Sigmoid colon (tissue), 7 donors: Measurements from ENCODE around the gene ANKLE2. TPM values are rescaled to one million over a fixed set of nuclear protein-coding genes. Genes with fewer than 3 reads are reported as not detected.
"Not testable (repeated sequence)": the region's sequence is repeated elsewhere in the genome, so short reads cannot be mapped to it uniquely, and the experiment has no call there.

Source experiments
- DNase-seq: peaks from one replicate; pipeline ENCODE4 v3.0.0-alpha.2; 2019
- H3K27ac ChIP-seq, 4 donors: fragments of 200-600 bp; sonication (generic); one replicate each; pipeline ENCODE4 v1.5.1; 2016 to 2019; ENCODE audit warnings: mild to moderate bottlenecking in 1 of 4
- H3K27me3 ChIP-seq, 3 donors: fragments of 200-600 bp; sonication (generic); one replicate each; pipeline ENCODE4 v1.5.1; 2019; ENCODE audit warnings: mild to moderate bottlenecking in 1 of 3
- H3K36me3 ChIP-seq, 4 donors: fragments of 200-600 bp; sonication (generic); one replicate each; pipeline ENCODE4 v1.5.1; 2016 to 2019
- H3K4me1 ChIP-seq, 4 donors: fragments of 200-600 bp; sonication (generic); one replicate each; pipeline ENCODE4 v1.5.1; 2017 to 2019
- H3K4me3 ChIP-seq, 4 donors: fragments of 200-600 bp; sonication (generic); one replicate each; pipeline ENCODE4 v1.5.1; 2017 to 2019; ENCODE audit warnings: mild to moderate bottlenecking in 2 of 4, moderate library complexity in 1 of 4
- H3K9me3 ChIP-seq, 4 donors: fragments of 200-600 bp in 3 of 4; sonication (generic) in 3 of 4; one replicate each; pipeline versions ENCODE4 v1.5.1 to v1.6.1; 2013 to 2019
- CTCF ChIP-seq, 4 experiments: fragments of 450-650 bp in 3 of 4; fragments of 200-600 bp in 1 of 4; IDR thresholded peaks; one replicate each; pipeline ENCODE4 v1.5.1; 2016 to 2019; ENCODE audit warnings: antibody characterized with exemption in 4 of 4, mild to moderate bottlenecking in 3 of 4, moderate library complexity in 2 of 4
- EP300 ChIP-seq, 4 donors: sonication (generic); formaldehyde crosslinking; IDR thresholded peaks; one replicate each; pipeline ENCODE4 v1.6.1; 2017; ENCODE audit warnings: antibody characterized with exemption in 4 of 4
- POLR2A ChIP-seq, 2 donors: fragments of 450-650 bp; IDR thresholded peaks; one replicate each; pipeline ENCODE4 v1.6.1; 2016; ENCODE audit warnings: antibody characterized with exemption in 2 of 2, mild to moderate bottlenecking in 2 of 2, moderate library complexity in 2 of 2
- POLR2AphosphoS5 ChIP-seq, 4 donors: sonication (generic); formaldehyde crosslinking; IDR thresholded peaks; one replicate each; pipeline ENCODE4 v1.6.1; 2017; ENCODE audit warnings: antibody characterized with exemption in 4 of 4
- WGBS, 2 donors: extraction: QIAGEN DNeasy Blood & Tissue Kit; methylation state at CpG; one replicate each; pipeline ENCODE4 v1.1.7; 2013; 5-methylcytosine and 5-hydroxymethylcytosine counted together
- intact Hi-C: fragments of 100-400 bp; cut with DNase I; formaldehyde crosslinking; loops from one replicate; pipeline ENCODE4 v1.15.1; 2023
- polyA plus RNA-seq, 3 donors: library from polyadenylated mRNA; stranded (reverse); fragments of 200-250 nt; gene quantifications; one replicate each; pipeline ENCODE4 v1.2.3, GENCODE V29; 2013
- total RNA-seq, 4 donors: library from RNA; depleted of rRNA; stranded (reverse); fragments of >200 nt; gene quantifications; one replicate each; pipeline ENCODE4 v1.1.0, GENCODE V29; 2016
- donor health status: healthy with polysubstance abuse.
- donor health status: Bipolar disorder and iron deficiency.
- donor health status: healthy.

Gene ANKLE2
- total RNA-seq (10 to 100 TPM; 32.9 to 58.4 (median 38.3) TPM), polyA plus RNA-seq (10 to 100 TPM in 1 of 3 donors, 1 to 10 TPM in 2; 7.2 to 35.9 (median 8.4) TPM)

GRCh38 chr12:132761032-132761920 is at the start of gene ANKLE2:
TSS of gene ANKLE2 (minus strand) at chr12:132761832. CDS start at chr12:132761798, 34 bp downstream.
- Histone ChIP-seq H3K27ac (peak within 1 kb of the TSS; percentile 90 to 99 (median 96)), H3K4me3 (peak within 1 kb of the TSS; percentile 80 to 100 (median 94)), H3K4me1 (peaks cover 0 to 30% (median 27%) of the 10 kb centered on the region in 4 donors), H3K27me3 (no peaks in the 10 kb centered on the region), H3K9me3 (no peaks in the 10 kb centered on the region), H3K36me3 (peaks cover 0 to 23% (median 2%) of the 10 kb centered on the region in 4 donors)
- intact Hi-C loops, result loop anchor here (5.0 kb wide), 2 partner anchors 66 to 146 kb away; partner anchors contain the start of gene GOLGA3
- peak; percentile 78 for DNase-seq
- TF ChIP-seq POLR2AphosphoS5 (IDR thresholded peaks at IDR 0.05) (no peak), POLR2A (IDR thresholded peaks at IDR 0.05) (no peak), CTCF (IDR thresholded peaks at IDR 0.05) (no peak), EP300 (IDR thresholded peaks at IDR 0.05) (no peak)
- WGBS, 2 donors, result 1% methylated on average over 97 of the region's 97 CpGs

DNA sequence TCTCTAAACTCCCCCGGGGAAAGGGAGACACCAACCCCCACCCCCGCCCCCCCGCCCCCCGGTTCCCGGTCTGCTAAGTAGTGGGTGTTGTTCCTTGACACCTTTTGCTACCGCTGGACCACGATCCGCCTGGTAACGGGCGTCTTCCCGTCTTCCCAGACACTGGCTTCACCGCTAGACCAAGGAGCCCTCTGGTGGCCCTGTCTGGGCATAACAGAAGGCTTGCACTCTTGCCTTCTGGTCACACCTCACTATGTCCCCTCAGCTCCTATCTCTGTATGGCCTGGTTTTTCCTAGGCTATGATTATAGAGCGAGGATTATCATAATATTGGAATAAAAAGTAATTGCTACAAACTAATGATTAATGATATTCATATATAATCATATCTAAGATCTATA is 47.8 kb upstream of the ANKLE2 start:
- H3K36me3 ChIP-seq, result peaks cover 30 to 87% (median 60%) of the 10 kb centered on the region in 4 donors

GRCh38 chr12:132807295-132808092 is 45.9 kb upstream of the ANKLE2 start:
- Histone ChIP-seq H3K36me3 (peaks cover 31 to 88% (median 60%) of the 10 kb centered on the region in 4 donors), H3K27me3 (no peaks in the 10 kb centered on the region), H3K4me1 (no peaks in the 10 kb centered on the region), H3K27ac (no peak overlapping the region), H3K4me3 (no peak overlapping the region), H3K9me3 (no peaks in the 10 kb centered on the region)
- TF ChIP-seq EP300 (IDR thresholded peaks at IDR 0.05) (no peak), CTCF (IDR thresholded peaks at IDR 0.05) (no peak), POLR2AphosphoS5 (IDR thresholded peaks at IDR 0.05) (no peak), POLR2A (IDR thresholded peaks at IDR 0.05) (no peak)
- intact Hi-C loops, result no loop called here
- 83 to 86% methylated on average over 25 of the region's 25 CpGs for WGBS, 2 donors
- no peak for DNase-seq

More for the DNA sequence above, 47.8 kb upstream of the ANKLE2 start:
- H3K4me1 ChIP-seq, intact Hi-C loops, H3K4me3 ChIP-seq, H3K27ac ChIP-seq, DNase-seq, H3K27me3 ChIP-seq, H3K9me3 ChIP-seq: not testable (repeated sequence)
- peak in 2 of 4 experiments; percentile 7 to 12 for TF ChIP-seq CTCF (IDR thresholded peaks at IDR 0.05)
- WGBS, 2 donors, result 82 to 83% methylated on average over 13 of the region's 13 CpGs

DNA sequence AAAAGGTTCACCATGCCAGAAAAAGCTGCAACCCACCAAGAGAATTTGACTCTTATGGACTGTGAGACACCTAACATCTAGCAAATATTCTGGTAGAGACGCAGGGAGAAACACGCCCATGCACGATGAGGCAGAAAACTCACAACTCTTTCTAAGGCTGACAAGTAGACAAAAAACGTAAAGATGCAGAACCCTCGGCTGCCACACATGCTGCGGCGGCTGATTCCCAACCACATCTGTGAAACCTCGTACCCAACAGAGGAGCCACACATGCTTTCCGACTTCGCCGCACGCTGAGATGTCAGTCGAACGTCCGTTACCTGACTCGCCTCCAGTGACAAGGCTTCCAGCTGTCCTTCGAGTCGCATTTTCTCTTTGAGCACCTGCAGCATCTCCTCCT is 45.2 kb upstream of the ANKLE2 start:
- WGBS, 2 donors, result 82 to 94% methylated on average over 18 of the region's 18 CpGs
- TF ChIP-seq EP300 (IDR thresholded peaks at IDR 0.05), result no peak
- TF ChIP-seq POLR2A (IDR thresholded peaks at IDR 0.05), result no peak
- Histone ChIP-seq H3K9me3 (no peaks in the 10 kb centered on the region), H3K36me3 (peaks cover 32 to 88% (median 59%) of the 10 kb centered on the region in 4 donors), H3K27me3 (no peaks in the 10 kb centered on the region), H3K4me3 (no peak overlapping the region), H3K27ac (no peak overlapping the region), H3K4me1 (no peaks in the 10 kb centered on the region)
- intact Hi-C loops, result no loop called here
- no peak for DNase-seq

DNA sequence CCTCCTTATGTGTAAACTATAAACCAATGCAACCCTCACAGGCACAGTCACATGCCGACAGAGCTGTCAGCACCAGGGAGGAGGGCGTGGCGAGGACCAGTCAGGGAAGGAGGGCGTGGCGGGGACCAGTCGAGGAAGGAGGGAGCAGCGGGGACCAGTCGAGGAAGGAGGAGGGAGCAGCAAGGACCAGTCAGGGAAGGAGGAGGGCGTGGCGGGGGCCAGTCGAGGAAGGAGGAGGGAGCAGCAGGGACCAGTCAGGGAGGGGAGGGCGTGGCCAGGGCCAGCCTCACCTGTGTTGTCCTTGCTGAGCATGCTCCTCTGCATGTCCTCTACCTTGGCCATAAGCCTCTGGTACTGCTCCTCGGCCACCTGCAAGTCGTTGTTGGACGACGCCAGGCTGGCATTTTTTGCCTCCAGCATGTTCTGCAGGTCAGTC is 42.8 kb upstream of the ANKLE2 start:
- no peak for DNase-seq
- no peak overlapping the region for H3K27ac ChIP-seq
- H3K36me3 ChIP-seq, result peaks cover 38 to 90% (median 67%) of the 10 kb centered on the region in 4 donors
- no peak for TF ChIP-seq CTCF (IDR thresholded peaks at IDR 0.05)
- WGBS, 2 donors, result 43 to 73% methylated on average over 16 of the region's 16 CpGs
- no peaks in the 10 kb centered on the region for H3K9me3 ChIP-seq
- no peaks in the 10 kb centered on the region for H3K4me1 ChIP-seq
- no peak overlapping the region for H3K4me3 ChIP-seq
- intact Hi-C loops, result no loop called here
- H3K27me3 ChIP-seq, result no peaks in the 10 kb centered on the region
